Liver (tissue), 9 donors: ENCODE measurements around the gene F12. TPM values are rescaled to one million over a fixed set of nuclear protein-coding genes. Genes with fewer than 3 reads are reported as not detected.

Experiments used
- DNase-seq: peaks from one replicate; pipeline ENCODE4 v3.0.0-alpha.2; 2017; ENCODE audit warnings: low spot score
- H3K27ac ChIP-seq, 2 donors: one replicate each; pipeline ENCODE4 v1.7.0; 2013; ENCODE audit warnings: inconsistent platforms in 2 of 2, low read length in 2 of 2, control low read depth in 1 of 2, low read depth in 1 of 2, mild to moderate bottlenecking in 1 of 2
- H3K27me3 ChIP-seq, 4 donors: one replicate each; pipeline versions ENCODE4 v1.6.1 to v1.7.0; 2013; ENCODE audit warnings: low read length in 3 of 4, inconsistent platforms in 1 of 4, mild to moderate bottlenecking in 1 of 4, moderate library complexity in 1 of 4; ENCODE audit not compliant: control insufficient read depth in 4 of 4, insufficient read depth in 4 of 4
- H3K36me3 ChIP-seq, 4 donors: one replicate each; pipeline versions ENCODE4 v1.6.1 to v1.7.0; 2013; ENCODE audit warnings: low read length in 3 of 4, mild to moderate bottlenecking in 3 of 4, low read depth in 1 of 4, moderate library complexity in 1 of 4; ENCODE audit not compliant: control insufficient read depth in 4 of 4, insufficient read depth in 3 of 4
- H3K4me1 ChIP-seq, 4 donors: one replicate each; pipeline versions ENCODE4 v1.6.1 to v1.7.0; 2013; ENCODE audit warnings: low read length in 3 of 4, mild to moderate bottlenecking in 3 of 4, moderate library complexity in 1 of 4; ENCODE audit not compliant: control insufficient read depth in 4 of 4, insufficient read depth in 4 of 4
- H3K4me3 ChIP-seq, 3 donors: one replicate each; pipeline versions ENCODE4 v1.6.1 to v1.7.0; 2013; ENCODE audit warnings: low read length in 3 of 3, control low read depth in 1 of 3, low read depth in 1 of 3, mild to moderate bottlenecking in 1 of 3
- H3K9ac ChIP-seq, 2 donors: one replicate each; pipeline ENCODE4 v1.7.0; 2013; ENCODE audit warnings: low read length in 2 of 2, mild to moderate bottlenecking in 2 of 2, moderate library complexity in 2 of 2, control low read depth in 1 of 2, low read depth in 1 of 2
- H3K9me3 ChIP-seq, 4 donors: one replicate each; pipeline versions ENCODE4 v1.6.1 to v1.7.0; 2013; ENCODE audit warnings: low read length in 3 of 4; ENCODE audit not compliant: control insufficient read depth in 4 of 4
- ATF3 ChIP-seq: IDR thresholded peaks from 2 replicates; pipeline ENCODE4 v1.6.1; 2016; ENCODE audit warnings: antibody characterized with exemption
- EGR1 ChIP-seq, 2 donors: IDR thresholded peaks; 2 replicates each; pipeline ENCODE4 v1.6.1; 2016 to 2018; ENCODE audit warnings: antibody characterized with exemption in 2 of 2, low read depth in 2 of 2
- FOXA1 ChIP-seq: IDR thresholded peaks from 2 replicates; pipeline ENCODE4 v1.6.1; 2016; ENCODE audit warnings: antibody characterized with exemption
- FOXA2 ChIP-seq: IDR thresholded peaks from 2 replicates; pipeline ENCODE4 v1.6.1; 2016; ENCODE audit warnings: antibody characterized with exemption
- GABPA ChIP-seq, 2 donors: IDR thresholded peaks in 1 of 2; conservative IDR thresholded peaks in 1 of 2; 2 replicates each; pipeline ENCODE4 v1.6.1; 2016; ENCODE audit warnings: antibody characterized with exemption in 2 of 2, mild to moderate bottlenecking in 1 of 2, moderate library complexity in 1 of 2
- HNF4A ChIP-seq, 2 donors: conservative IDR thresholded peaks; 2 replicates each; pipeline ENCODE4 v1.6.1; 2016; ENCODE audit warnings: antibody characterized with exemption in 2 of 2, mild to moderate bottlenecking in 2 of 2
- HNF4G ChIP-seq: IDR thresholded peaks from 2 replicates; pipeline ENCODE4 v1.6.1; 2016; ENCODE audit warnings: antibody characterized with exemption
- JUND ChIP-seq, 2 donors: IDR thresholded peaks; 2 replicates each; pipeline ENCODE4 v1.6.1; 2016; ENCODE audit warnings: antibody characterized with exemption in 2 of 2
- MAX ChIP-seq: IDR thresholded peaks from 2 replicates; pipeline ENCODE4 v1.6.1; 2016; ENCODE audit warnings: antibody characterized with exemption
- NR2F2 ChIP-seq: IDR thresholded peaks from 2 replicates; pipeline ENCODE4 v1.6.1; 2016; ENCODE audit warnings: antibody characterized with exemption
- RAD21 ChIP-seq, 2 donors: IDR thresholded peaks; 2 replicates each; pipeline ENCODE4 v1.6.1; 2016; ENCODE audit warnings: antibody characterized with exemption in 2 of 2, mild to moderate bottlenecking in 2 of 2
- RXRA ChIP-seq, 2 donors: IDR thresholded peaks; 2 replicates each; pipeline ENCODE4 v1.6.1; 2017 to 2018; ENCODE audit warnings: antibody characterized with exemption in 2 of 2, mild to moderate bottlenecking in 1 of 2
- SP1 ChIP-seq: IDR thresholded peaks from 2 replicates; pipeline ENCODE4 v1.6.1; 2018; ENCODE audit warnings: antibody characterized with exemption, mild to moderate bottlenecking
- TAF1 ChIP-seq: conservative IDR thresholded peaks from 2 replicates; pipeline ENCODE4 v1.6.1; 2016; ENCODE audit warnings: antibody characterized with exemption, mild to moderate bottlenecking
- YY1 ChIP-seq: IDR thresholded peaks from 2 replicates; pipeline ENCODE4 v1.6.1; 2016; ENCODE audit warnings: antibody characterized with exemption, mild to moderate bottlenecking
- WGBS: extraction: QIAGEN DNeasy Blood & Tissue Kit; methylation state at CpG from one replicate; pipeline ENCODE4 v1.1.7; 2013; 5-methylcytosine and 5-hydroxymethylcytosine counted together
- polyA plus RNA-seq, 2 donors: library from polyadenylated mRNA; stranded (reverse) in 1 of 2; unstranded in 1 of 2; fragments of 200-250 nt in 1 of 2; fragments of >200 nt in 1 of 2; fragmentation: Nextera tagmentation in 1 of 2; extraction: Ambion mirVana in 1 of 2; gene quantifications; one replicate each; pipeline versions ENCODE4 v1.2.1 to v1.2.3, GENCODE V29; 2013 to 2015
- total RNA-seq, 2 donors: library from RNA; depleted of rRNA; stranded (reverse); fragments of >200 nt; gene quantifications; one replicate each; pipeline ENCODE4 v1.2.3, GENCODE V29; 2014
- TF ChIP-seq, protein P1 (sequence below): fragments of 150-350 bp; IDR thresholded peaks from 2 replicates; pipeline ENCODE4 v1.5.1; 2017; ENCODE audit warnings: improper control_type of control experiment, low read depth, low read length; ENCODE audit not compliant: missing input control
- TF ChIP-seq, protein P2 (sequence below): IDR thresholded peaks from 2 replicates; pipeline ENCODE4 v1.6.1; 2016; ENCODE audit warnings: antibody characterized with exemption
- TF ChIP-seq, protein P3 (sequence below): IDR thresholded peaks from 2 replicates; pipeline ENCODE4 v1.6.1; 2016; ENCODE audit warnings: antibody characterized with exemption, mild to moderate bottlenecking
- donor health status: healthy.
- donor health status: healthy.
- donor health status: healthy.
- donor health status: healthy.
- donor health status: healthy.

The F12 gene
- total and polyA plus RNA-seq, 4 donors, result 27.7 to 328 (median 275) TPM

DNA sequence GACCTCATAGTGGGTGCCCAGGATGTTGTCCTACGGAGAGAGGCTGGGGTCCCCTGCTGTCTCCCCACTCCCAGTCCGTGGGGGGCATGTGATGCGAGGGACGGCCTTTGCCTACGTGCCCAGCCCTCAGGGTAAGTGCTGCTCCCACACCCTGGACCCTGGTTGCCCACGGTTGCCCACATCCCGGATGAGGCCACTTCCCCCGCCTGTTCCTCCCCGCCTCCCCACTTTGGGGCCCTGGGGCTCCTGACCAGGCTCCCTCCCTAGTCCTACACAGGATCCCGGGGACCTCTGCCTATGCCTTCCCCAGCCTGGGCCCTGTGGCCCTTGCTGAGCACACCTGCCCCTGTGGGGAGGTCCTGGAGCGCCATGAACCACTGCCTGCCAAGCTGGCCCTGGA is 23.6 kb downstream of the F12 start:
- 76% methylated on average over 11 of the region's 11 CpGs for WGBS

More for the DNA sequence above, 23.6 kb downstream of the F12 start:
- Histone ChIP-seq H3K4me3 (no peak overlapping the region), H3K27ac (no peak overlapping the region), H3K9me3 (no peaks in the 10 kb centered on the region), H3K36me3 (no peaks in the 10 kb centered on the region), H3K4me1 (peaks cover 0 to 11% (median 6%) of the 10 kb centered on the region in 4 donors), H3K27me3 (no peaks in the 10 kb centered on the region), H3K9ac (no peak overlapping the region)
- TF ChIP-seq, protein P1, sequence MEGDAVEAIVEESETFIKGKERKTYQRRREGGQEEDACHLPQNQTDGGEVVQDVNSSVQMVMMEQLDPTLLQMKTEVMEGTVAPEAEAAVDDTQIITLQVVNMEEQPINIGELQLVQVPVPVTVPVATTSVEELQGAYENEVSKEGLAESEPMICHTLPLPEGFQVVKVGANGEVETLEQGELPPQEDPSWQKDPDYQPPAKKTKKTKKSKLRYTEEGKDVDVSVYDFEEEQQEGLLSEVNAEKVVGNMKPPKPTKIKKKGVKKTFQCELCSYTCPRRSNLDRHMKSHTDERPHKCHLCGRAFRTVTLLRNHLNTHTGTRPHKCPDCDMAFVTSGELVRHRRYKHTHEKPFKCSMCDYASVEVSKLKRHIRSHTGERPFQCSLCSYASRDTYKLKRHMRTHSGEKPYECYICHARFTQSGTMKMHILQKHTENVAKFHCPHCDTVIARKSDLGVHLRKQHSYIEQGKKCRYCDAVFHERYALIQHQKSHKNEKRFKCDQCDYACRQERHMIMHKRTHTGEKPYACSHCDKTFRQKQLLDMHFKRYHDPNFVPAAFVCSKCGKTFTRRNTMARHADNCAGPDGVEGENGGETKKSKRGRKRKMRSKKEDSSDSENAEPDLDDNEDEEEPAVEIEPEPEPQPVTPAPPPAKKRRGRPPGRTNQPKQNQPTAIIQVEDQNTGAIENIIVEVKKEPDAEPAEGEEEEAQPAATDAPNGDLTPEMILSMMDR, result no peak
- no peak for TF ChIP-seq HNF4A (conservative IDR thresholded peaks at IDR 0.05)
- TF ChIP-seq YY1, result no peak
- no peak for TF ChIP-seq EGR1 (IDR thresholded peaks at IDR 0.05; ENCODE audit: low read depth in 2 of 2)
- TF ChIP-seq JUND (IDR thresholded peaks at IDR 0.05), result no peak
- no peak for TF ChIP-seq NR2F2
- TF ChIP-seq TAF1, result no peak
- TF ChIP-seq FOXA1, result no peak
- no peak for TF ChIP-seq RAD21 (IDR thresholded peaks at IDR 0.05)
- no peak for TF ChIP-seq FOXA2
- no peak for TF ChIP-seq GABPA (IDR thresholded peaks at IDR 0.05 in 1 of 2, conservative IDR thresholded peaks at IDR 0.05 in 1 of 2)
- no peak for TF ChIP-seq RXRA (IDR thresholded peaks at IDR 0.05)
- no peak for TF ChIP-seq SP1
- TF ChIP-seq, protein P2, sequence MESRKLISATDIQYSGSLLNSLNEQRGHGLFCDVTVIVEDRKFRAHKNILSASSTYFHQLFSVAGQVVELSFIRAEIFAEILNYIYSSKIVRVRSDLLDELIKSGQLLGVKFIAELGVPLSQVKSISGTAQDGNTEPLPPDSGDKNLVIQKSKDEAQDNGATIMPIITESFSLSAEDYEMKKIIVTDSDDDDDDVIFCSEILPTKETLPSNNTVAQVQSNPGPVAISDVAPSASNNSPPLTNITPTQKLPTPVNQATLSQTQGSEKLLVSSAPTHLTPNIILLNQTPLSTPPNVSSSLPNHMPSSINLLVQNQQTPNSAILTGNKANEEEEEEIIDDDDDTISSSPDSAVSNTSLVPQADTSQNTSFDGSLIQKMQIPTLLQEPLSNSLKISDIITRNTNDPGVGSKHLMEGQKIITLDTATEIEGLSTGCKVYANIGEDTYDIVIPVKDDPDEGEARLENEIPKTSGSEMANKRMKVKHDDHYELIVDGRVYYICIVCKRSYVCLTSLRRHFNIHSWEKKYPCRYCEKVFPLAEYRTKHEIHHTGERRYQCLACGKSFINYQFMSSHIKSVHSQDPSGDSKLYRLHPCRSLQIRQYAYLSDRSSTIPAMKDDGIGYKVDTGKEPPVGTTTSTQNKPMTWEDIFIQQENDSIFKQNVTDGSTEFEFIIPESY, result no peak
- no peak for TF ChIP-seq ATF3
- TF ChIP-seq MAX, result no peak
- TF ChIP-seq, protein P3, sequence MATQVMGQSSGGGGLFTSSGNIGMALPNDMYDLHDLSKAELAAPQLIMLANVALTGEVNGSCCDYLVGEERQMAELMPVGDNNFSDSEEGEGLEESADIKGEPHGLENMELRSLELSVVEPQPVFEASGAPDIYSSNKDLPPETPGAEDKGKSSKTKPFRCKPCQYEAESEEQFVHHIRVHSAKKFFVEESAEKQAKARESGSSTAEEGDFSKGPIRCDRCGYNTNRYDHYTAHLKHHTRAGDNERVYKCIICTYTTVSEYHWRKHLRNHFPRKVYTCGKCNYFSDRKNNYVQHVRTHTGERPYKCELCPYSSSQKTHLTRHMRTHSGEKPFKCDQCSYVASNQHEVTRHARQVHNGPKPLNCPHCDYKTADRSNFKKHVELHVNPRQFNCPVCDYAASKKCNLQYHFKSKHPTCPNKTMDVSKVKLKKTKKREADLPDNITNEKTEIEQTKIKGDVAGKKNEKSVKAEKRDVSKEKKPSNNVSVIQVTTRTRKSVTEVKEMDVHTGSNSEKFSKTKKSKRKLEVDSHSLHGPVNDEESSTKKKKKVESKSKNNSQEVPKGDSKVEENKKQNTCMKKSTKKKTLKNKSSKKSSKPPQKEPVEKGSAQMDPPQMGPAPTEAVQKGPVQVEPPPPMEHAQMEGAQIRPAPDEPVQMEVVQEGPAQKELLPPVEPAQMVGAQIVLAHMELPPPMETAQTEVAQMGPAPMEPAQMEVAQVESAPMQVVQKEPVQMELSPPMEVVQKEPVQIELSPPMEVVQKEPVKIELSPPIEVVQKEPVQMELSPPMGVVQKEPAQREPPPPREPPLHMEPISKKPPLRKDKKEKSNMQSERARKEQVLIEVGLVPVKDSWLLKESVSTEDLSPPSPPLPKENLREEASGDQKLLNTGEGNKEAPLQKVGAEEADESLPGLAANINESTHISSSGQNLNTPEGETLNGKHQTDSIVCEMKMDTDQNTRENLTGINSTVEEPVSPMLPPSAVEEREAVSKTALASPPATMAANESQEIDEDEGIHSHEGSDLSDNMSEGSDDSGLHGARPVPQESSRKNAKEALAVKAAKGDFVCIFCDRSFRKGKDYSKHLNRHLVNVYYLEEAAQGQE, result no peak
- TF ChIP-seq HNF4G, result no peak
- no peak for DNase-seq
